Upper lobe of left lung (tissue), 6 donors: ENCODE results near the gene GSDMA. TPM values are rescaled to one million over a fixed set of nuclear protein-coding genes. Genes with fewer than 3 reads are reported as not detected.
A peak's percentile ranks its signal among the peaks of the same experiment; 100 is the strongest.

Experiments used
- ATAC-seq, 2 donors: fragments of 200-7000 bp; cut with Tn5 transposase; one replicate each; pipeline ENCODE4 v1.9.1; 2022; ENCODE audit warnings: mild to moderate bottlenecking in 2 of 2, moderate library complexity in 2 of 2; ENCODE audit not compliant: low FRiP score in 2 of 2
- DNase-seq, 2 donors: peaks; one replicate each; pipeline ENCODE4 v3.0.0-alpha.2; 2019 to 2020
- H3K27ac ChIP-seq, 4 donors: fragments of 200-600 bp; sonication (generic); one replicate each; pipeline ENCODE4 v1.5.1; 2016 to 2019
- H3K27me3 ChIP-seq, 4 donors: fragments of 200-600 bp; sonication (generic); one replicate each; pipeline ENCODE4 v1.5.1; 2017 to 2019
- H3K36me3 ChIP-seq, 4 donors: fragments of 200-600 bp; sonication (generic); one replicate each; pipeline ENCODE4 v1.5.1; 2016 to 2019
- H3K4me1 ChIP-seq, 4 donors: fragments of 200-600 bp; sonication (generic); one replicate each; pipeline ENCODE4 v1.5.1; 2018 to 2019
- H3K4me3 ChIP-seq, 4 donors: fragments of 200-600 bp; sonication (generic); one replicate each; pipeline ENCODE4 v1.5.1; 2017 to 2019; ENCODE audit warnings: mild to moderate bottlenecking in 2 of 4, moderate library complexity in 1 of 4
- H3K9me3 ChIP-seq, 4 donors: fragments of 200-600 bp; sonication (generic); one replicate each; pipeline ENCODE4 v1.5.1; 2018 to 2019
- EP300 ChIP-seq, 4 donors: sonication (generic); formaldehyde crosslinking; IDR thresholded peaks; one replicate each; pipeline ENCODE4 v1.5.1; 2017; ENCODE audit warnings: antibody characterized with exemption in 4 of 4, control low read depth in 2 of 4
- POLR2A ChIP-seq, 4 donors: fragments of 450-650 bp; IDR thresholded peaks; one replicate each; pipeline ENCODE4 v1.5.1; 2016 to 2017; ENCODE audit warnings: antibody characterized with exemption in 4 of 4, mild to moderate bottlenecking in 2 of 4
- POLR2AphosphoS5 ChIP-seq, 2 donors: sonication (generic); formaldehyde crosslinking; IDR thresholded peaks; one replicate each; pipeline ENCODE4 v1.5.1; 2017; ENCODE audit warnings: antibody characterized with exemption in 2 of 2
- WGBS, 2 donors: methylation state at CpG; one replicate each; pipeline ENCODE4 v1.1.5; 2017 to 2018; 5-methylcytosine and 5-hydroxymethylcytosine counted together
- total RNA-seq, 6 donors: library from RNA; depleted of rRNA in 4 of 6; stranded (reverse); fragments of >200 nt in 4 of 6; gene quantifications; one replicate each; pipeline versions ENCODE4 v1.1.0 to v1.2.1, GENCODE V29; 2016 to 2021
- TF ChIP-seq, protein P1 (sequence below), 6 experiments: fragments of 450-650 bp in 4 of 6; fragments of 200-600 bp in 2 of 6; sonication (generic) in 2 of 6; IDR thresholded peaks; one replicate each; pipeline ENCODE4 v1.5.1; 2016 to 2019; ENCODE audit warnings: antibody characterized with exemption in 6 of 6
- donor health status: DM: no; HTN: no; CAD: no; lungs with moderate emphysema.
- donor health status: DM: no; HTN: yes; CAD: no; lungs with severe emphysema.

The GSDMA gene
- total RNA-seq, 6 donors from 2014 or later = 0.14 to 0.61 (median 0.51) TPM; not detected in 2

DNA sequence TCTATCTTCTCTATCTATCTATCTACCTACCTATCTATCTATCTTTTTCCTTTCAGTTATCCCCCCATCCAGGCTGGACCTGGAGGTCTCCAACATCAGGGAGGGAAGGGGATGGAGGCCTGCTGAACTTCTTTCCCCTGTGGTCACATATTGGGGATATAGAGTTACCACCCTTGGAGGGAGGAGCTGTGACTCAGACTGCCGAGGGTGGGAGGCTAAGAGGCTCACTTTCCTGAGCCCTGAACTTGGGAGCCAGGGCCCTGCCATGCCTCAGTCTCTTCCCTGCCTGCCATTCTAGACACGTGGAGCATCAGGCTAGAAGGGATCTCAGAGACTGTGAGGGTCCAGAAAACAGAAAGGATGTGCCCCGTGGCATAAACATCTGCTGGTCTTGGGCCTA lies 26.9 kb upstream of the GSDMA start:
- no peak for ATAC-seq
- H3K4me1 ChIP-seq = peaks cover 0 to 6% (median 2%) of the 10 kb centered on the region in 4 donors
- H3K27me3 ChIP-seq = no peaks in the 10 kb centered on the region
- no peak overlapping the region for H3K4me3 ChIP-seq
- no peaks in the 10 kb centered on the region for H3K36me3 ChIP-seq
- no peak overlapping the region for H3K27ac ChIP-seq
- 76 to 93% methylated on average over 2 to 3 of the region's 3 CpGs for WGBS, 2 donors
- TF ChIP-seq, protein P1, sequence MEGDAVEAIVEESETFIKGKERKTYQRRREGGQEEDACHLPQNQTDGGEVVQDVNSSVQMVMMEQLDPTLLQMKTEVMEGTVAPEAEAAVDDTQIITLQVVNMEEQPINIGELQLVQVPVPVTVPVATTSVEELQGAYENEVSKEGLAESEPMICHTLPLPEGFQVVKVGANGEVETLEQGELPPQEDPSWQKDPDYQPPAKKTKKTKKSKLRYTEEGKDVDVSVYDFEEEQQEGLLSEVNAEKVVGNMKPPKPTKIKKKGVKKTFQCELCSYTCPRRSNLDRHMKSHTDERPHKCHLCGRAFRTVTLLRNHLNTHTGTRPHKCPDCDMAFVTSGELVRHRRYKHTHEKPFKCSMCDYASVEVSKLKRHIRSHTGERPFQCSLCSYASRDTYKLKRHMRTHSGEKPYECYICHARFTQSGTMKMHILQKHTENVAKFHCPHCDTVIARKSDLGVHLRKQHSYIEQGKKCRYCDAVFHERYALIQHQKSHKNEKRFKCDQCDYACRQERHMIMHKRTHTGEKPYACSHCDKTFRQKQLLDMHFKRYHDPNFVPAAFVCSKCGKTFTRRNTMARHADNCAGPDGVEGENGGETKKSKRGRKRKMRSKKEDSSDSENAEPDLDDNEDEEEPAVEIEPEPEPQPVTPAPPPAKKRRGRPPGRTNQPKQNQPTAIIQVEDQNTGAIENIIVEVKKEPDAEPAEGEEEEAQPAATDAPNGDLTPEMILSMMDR (IDR thresholded peaks at IDR 0.05) = no peak
- TF ChIP-seq POLR2A (IDR thresholded peaks at IDR 0.05) (no peak), POLR2AphosphoS5 (IDR thresholded peaks at IDR 0.05) (no peak), EP300 (IDR thresholded peaks at IDR 0.05) (no peak)
- no peaks in the 10 kb centered on the region for H3K9me3 ChIP-seq
- no peak for DNase-seq

DNA sequence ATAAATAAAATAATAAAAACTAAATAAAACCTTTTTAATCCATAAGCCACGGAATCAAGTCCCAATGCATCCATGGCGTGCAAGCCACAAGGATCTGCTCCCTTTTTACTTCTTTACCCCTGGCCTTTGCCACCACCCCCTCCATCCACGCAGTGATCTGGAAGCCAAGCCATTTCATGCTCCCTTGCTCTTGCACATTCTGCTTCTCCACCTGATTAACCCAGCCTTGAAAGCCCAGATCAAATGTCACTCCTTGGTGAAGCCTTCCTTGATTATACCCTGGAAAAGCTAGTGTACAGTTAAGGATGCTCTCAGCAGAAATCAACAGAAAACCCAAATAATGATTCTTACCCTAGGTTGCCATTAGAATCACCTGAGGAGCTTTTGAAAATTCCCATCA lies 25.4 kb upstream of the GSDMA start:
- no peak overlapping the region for H3K4me3 ChIP-seq
- 96% methylated on average over 3 of the region's 3 CpGs for WGBS, 2 donors
- no peaks in the 10 kb centered on the region for H3K9me3 ChIP-seq
- DNase-seq = no peak
- H3K36me3 ChIP-seq = no peaks in the 10 kb centered on the region
- ATAC-seq = no peak
- H3K27ac ChIP-seq = no peak overlapping the region
- no peaks in the 10 kb centered on the region for H3K27me3 ChIP-seq
- peaks cover 0 to 6% (median 2%) of the 10 kb centered on the region in 4 donors for H3K4me1 ChIP-seq
- TF ChIP-seq POLR2A (IDR thresholded peaks at IDR 0.05) (no peak), EP300 (IDR thresholded peaks at IDR 0.05) (no peak), POLR2AphosphoS5 (IDR thresholded peaks at IDR 0.05) (no peak)
- TF ChIP-seq, protein P1 (IDR thresholded peaks at IDR 0.05) = no peak

DNA sequence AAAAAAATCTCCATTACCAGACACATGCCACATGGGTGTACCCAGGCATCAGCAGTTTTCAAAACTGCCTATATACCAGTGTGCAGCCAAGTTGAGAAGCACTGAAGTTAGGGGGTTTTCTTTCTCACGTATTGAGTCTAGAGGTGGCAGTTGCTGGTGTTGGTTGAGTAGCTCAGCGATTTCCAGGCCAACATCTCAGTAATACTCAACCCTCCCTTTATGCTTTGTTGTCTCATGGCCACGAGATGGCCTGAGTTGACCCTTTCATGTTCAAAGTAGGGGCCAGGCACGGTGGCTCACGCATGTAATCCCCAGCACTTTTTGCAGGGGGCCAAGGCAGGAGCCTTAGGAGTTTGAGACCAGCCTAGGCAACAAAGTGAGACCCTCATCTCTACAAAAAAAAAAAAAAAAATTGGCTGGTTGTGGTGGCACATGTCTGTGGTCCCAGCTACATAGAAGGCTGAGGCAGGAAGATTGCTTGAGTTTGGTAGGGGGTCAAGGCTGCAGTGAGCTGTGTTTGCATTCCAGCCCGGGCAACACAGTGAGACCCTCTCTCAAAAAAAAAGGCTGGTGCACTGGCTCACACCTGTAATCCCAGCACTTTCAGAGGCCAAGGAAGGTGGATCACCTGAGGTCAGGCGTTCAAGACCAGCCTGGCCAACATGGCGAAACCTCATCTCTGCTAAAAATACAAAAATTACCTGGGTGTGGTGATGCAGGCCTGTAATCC lies 24.5 kb upstream of the GSDMA start:
- DNase-seq (no peak), ATAC-seq (no peak)
- no peaks in the 10 kb centered on the region for H3K9me3 ChIP-seq
- TF ChIP-seq POLR2A (IDR thresholded peaks at IDR 0.05) (no peak), EP300 (IDR thresholded peaks at IDR 0.05) (no peak), POLR2AphosphoS5 (IDR thresholded peaks at IDR 0.05) (no peak)
- TF ChIP-seq, protein P1 (IDR thresholded peaks at IDR 0.05) = no peak
- WGBS, 2 donors = 71 to 77% methylated on average over 8 of the region's 8 CpGs
- no peaks in the 10 kb centered on the region for H3K27me3 ChIP-seq
- H3K36me3 ChIP-seq = no peaks in the 10 kb centered on the region
- no peak overlapping the region for H3K27ac ChIP-seq
- H3K4me3 ChIP-seq = no peak overlapping the region
- H3K4me1 ChIP-seq = peaks cover 0 to 6% (median 2%) of the 10 kb centered on the region in 4 donors

DNA sequence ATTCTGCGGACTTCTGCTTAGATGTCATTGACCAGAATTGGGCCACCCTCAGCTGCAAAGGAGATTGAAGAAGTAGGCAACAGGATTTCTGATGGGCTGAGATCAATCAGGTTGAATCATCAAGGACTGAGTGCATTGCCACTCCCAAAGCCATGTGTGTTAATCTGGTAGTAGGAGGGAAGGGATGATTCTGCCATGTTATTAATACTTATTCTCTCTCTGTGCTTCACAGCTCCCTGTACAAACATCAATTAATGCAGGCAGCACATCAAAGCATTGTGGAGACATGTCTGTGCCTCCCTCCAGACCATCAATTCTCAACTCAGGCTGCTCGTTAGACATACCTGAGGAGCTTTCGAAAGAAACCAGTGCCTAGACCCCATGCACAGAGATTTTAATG lies 23.7 kb upstream of the GSDMA start:
- Histone ChIP-seq H3K27me3 (no peaks in the 10 kb centered on the region), H3K9me3 (no peaks in the 10 kb centered on the region), H3K27ac (no peak overlapping the region), H3K36me3 (no peaks in the 10 kb centered on the region), H3K4me1 (peaks cover 3 to 6% (median 3%) of the 10 kb centered on the region in 4 donors), H3K4me3 (no peak overlapping the region)
- ATAC-seq = no peak
- TF ChIP-seq POLR2A (IDR thresholded peaks at IDR 0.05) = no peak
- no peak for TF ChIP-seq POLR2AphosphoS5 (IDR thresholded peaks at IDR 0.05)
- WGBS, 2 donors = 88 to 94% methylated on average over 3 of the region's 3 CpGs
- DNase-seq = no peak

DNA sequence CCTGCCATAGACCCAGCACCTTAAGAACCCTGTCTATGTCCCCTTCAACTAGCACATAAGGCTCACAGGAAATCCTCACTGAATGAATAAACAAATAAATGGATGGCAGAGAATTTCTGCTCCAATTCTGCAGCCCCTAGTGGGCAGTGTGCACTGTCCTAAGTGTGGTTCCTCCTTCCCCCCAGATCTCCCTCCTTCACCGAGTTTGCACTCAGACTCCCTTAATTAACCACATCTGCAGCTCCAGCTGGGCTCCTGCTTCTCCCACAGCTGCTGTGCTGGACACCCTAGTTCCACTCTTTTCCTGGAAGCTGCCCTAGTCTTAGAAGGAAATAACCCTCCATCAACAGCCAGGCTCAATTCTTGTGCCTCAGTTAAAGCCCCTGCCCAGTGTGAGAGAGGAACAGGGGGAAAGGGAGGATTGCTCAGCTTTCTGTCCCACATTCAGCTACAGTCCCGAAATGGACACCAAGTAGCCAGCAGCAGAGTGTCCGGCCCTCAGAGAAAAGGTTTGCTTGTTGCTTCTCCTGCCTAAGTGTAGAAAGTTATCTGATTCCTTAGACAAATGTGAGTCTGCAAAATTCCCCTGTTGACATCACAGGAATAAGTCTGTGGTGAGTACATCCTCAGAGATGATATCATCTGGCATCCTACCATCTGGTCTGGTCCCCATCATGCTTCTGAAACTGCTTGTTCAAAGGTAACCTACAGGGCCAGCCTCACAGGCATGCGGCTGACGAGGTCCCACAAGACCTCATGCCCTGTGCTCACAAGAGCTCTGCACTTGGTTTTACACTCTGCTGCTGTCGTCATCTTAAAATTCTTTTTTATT lies 23.0 kb upstream of the GSDMA start:
- 65% methylated on average over 6 of the region's 6 CpGs for WGBS, 2 donors
- peak in 1 of 2 donors; percentile 77 for ATAC-seq
- TF ChIP-seq EP300 (IDR thresholded peaks at IDR 0.05) (no peak), POLR2AphosphoS5 (IDR thresholded peaks at IDR 0.05) (no peak), POLR2A (IDR thresholded peaks at IDR 0.05) (no peak)
- TF ChIP-seq, protein P1 (IDR thresholded peaks at IDR 0.05) = peak in 1 of 6 experiments; percentile 19
- Histone ChIP-seq H3K36me3 (no peaks in the 10 kb centered on the region), H3K27me3 (no peaks in the 10 kb centered on the region), H3K27ac (no peak overlapping the region), H3K9me3 (no peaks in the 10 kb centered on the region), H3K4me1 (peaks cover 3 to 6% (median 4%) of the 10 kb centered on the region in 4 donors), H3K4me3 (no peak overlapping the region)
- DNase-seq = no peak
